HG03196 (cell line): ENCODE measurements around the gene RHOB.
"Not testable (repeated sequence)": the region's sequence is repeated elsewhere in the genome, so short reads cannot be mapped to it uniquely, and the experiment has no call there.

ENCODE experiments used
- ATAC-seq: cut with Tn5 transposase; IDR thresholded peaks from one replicate; pipeline ENCODE4 v1.9.1; 2021; ENCODE audit not compliant: unreplicated experiment

The RHOB gene

GRCh38 chr2:20451761-20452499 is 5.1 kb downstream of the RHOB start:
- ATAC-seq = no peak

GRCh38 chr2:20452551-20452950 is 5.7 kb downstream of the RHOB start:
- ATAC-seq = no peak

DNA sequence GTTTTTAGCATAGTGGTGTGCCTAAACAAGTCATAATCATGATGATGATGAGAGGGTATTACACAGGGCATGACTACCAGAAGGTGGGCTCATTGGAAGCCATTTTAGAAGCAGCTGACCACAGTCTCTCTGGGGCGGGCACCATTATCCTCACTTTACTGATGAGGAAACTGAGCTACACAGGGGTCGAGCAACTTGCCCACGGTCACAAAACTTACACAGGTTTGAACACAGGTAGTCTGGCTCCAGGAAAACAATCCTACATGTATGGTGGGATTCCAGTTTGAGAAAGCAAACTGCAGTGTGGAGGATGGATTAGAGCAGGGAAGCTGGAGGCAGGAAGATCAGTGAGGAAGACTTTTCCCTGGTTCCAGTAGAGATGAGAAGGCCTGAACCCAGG is 6.2 kb downstream of the RHOB start:
- no peak for ATAC-seq

DNA sequence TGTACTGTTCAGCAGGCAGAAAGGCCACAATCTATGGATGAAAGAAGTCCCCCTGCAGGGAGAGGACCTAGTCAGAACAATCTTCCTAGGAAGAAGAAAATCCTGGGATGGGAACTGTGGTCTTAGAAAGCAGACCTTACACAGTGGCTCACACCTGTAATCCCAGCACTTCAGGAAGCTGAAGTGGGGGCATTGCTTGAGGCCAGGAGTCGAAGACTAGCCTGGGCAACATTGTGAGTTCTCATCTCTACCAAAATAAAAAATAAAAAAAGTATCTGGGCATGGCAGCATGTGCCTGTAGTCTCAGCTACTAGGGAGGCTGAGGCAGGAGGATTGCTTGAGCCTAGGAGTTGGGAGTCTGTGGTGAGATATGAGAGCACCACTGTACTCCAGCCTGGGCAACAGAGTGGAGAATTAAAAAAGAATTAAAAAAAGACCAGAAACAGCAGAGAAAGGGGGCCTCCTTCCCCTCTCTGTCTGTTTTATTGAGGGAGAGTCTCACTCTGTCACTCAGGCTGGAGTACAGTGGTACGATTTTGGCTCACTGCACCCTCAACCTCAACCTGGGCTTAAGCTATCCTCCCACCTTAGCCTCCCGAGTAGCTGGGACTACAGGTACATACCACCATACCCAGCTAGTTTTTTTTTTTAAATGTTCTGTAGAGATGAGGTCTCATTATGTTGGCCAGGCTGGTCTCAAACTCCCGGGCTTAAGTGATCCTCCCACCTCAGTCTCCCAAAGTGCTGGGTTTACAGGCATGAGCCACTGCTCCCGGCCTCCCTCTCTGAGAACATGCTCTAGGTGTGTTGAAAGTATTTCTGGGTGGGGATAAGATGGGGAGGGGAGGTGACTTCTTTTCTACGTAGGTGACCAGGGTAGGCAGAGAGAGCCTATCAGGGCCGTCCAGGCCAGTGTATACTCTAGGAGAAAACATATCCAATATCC is 7.4 kb downstream of the RHOB start:
- no peak for ATAC-seq

DNA sequence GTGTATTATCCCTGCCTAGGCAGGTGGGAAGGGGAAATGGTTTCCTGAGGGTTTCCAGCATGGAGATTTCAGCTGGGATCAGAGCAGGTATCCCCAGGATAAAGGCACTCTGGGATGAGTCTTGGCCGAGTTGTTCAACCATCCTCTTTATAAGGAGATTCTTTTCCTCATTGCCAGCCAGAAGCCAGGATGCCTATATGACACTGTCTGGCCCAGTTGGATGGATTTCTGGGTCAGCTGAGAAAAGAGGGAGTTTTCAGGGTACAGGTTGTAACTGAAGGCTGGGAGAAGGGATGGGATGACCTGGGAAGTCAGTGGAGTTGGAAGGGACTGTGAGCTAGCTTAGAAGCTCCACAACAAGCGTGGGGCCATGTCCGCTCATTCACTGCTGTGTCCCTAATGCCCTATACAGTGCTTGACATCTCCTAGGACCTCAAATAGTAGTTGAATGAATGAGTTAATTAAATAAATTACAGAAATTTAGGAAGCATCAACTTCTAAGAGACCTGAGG is 8.3 kb downstream of the RHOB start:
- ATAC-seq = no peak

GRCh38 chr2:20456116-20456571 is 9.3 kb downstream of the RHOB start:
- ATAC-seq = no peak

DNA sequence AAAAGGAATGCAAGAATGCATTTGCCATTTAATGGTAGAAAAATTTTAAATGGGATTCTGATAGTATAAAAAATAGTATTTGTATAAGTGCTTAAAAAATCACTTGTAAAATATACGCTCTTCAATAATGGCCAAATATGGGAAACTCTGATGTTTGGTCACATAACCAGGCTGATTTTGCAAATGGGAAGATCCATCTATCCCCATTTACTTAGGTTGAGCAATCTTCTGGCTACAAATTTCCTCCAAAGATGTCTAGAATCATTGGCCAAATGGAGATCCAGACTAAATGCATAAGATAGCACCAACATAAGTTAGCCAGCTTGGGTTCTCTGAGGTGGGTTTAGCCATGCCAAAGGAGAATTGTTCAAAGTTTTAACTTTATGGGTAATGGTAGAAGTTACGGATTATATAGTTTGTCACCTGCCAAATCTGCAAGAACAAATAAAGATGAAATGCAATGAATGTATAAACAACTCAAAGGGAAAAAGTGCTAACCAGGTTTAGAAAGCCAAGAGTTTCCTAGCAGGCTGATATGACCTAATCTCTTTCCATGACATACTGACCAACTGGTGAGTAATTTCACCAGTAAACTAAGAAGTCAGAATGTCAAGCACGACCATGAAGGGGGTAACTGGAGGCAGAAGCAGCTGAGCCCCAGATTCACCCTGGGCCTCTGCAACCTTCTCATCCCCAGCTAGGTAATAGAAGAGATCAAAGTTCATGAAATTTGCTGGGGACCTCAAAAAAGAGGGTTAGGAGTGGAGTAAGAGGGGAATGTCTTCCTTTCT is 10.0 kb downstream of the RHOB start:
- no peak for ATAC-seq

- no peak for ATAC-seq
These were observed 11.1 kb downstream of the RHOB start for GRCh38 chr2:20457661-20458630.

DNA sequence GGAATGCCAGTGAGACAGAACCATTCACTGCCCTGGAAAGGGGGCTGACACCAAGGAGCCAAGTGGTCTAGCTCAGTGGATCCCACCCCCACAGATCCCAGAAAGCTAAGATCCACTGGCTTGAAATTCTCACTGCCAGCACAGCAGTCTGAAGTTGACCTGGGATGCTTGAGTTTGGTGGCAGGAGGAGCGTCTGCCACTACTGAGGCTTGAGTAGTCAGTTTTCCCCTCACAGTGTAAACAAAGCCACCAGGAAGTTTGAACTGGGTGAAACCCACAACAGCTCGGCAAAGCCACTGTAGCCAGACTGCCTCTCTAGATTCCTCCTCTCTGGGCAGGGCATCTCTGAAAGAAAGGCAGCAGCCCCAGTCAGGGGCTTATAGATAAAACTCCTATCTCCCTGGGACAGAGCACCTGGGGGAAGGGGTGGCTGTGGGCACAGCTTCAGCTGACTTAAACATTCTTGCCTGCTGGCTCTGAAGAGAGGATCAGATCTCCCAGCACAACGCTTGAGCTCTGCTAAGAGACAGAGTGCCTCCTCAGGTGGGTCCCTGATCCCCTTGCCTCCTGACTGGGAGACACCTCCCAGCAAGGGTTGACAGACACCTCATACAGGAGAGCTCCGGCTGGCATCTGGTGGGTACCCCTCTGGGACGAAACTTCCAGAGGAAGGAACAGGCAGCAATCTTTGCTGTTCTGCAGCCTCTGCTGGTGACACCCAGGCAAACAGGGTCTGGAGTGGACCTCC is 12.0 kb downstream of the RHOB start:
- not testable (repeated sequence) for ATAC-seq

- ATAC-seq = no peak
These were observed 19.0 kb downstream of the RHOB start for GRCh38 chr2:20465716-20466394.

DNA sequence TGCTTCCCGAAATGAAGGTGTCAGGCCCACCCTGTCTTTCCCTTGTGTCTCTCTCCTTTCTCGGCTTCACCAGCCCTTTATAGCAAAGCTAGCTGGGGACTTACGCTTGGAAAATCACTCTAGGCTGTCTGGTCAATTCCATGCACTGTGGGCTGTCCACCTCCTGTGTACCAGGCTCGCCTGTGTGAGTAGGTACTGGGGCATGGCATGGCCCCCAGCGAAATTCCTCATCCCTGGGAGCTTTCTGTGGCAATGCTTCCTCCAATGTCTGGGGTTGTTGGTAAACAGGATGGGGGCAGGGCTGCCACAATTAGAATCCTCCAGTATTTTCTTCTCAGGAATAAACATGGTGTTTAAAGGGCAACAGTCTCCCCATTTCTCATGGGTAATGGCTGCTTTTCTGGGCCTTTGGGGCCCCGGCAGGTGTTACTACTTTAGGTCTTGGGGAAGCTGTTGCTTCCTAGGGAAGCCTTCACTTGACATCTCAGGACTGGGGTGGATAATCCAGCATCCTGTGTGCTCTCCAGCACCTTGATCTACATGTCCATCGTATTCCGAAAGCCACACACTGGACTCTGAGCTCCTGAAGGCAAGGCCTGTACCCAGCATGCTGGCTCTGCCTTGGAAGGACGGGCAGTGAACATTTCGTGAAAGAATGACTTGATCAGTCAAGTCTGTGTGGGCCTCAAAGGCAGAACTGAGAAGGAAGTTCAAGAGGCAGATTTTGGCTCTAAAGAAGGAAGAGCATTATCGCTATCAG is 21.1 kb downstream of the RHOB start:
- ATAC-seq = no peak

DNA sequence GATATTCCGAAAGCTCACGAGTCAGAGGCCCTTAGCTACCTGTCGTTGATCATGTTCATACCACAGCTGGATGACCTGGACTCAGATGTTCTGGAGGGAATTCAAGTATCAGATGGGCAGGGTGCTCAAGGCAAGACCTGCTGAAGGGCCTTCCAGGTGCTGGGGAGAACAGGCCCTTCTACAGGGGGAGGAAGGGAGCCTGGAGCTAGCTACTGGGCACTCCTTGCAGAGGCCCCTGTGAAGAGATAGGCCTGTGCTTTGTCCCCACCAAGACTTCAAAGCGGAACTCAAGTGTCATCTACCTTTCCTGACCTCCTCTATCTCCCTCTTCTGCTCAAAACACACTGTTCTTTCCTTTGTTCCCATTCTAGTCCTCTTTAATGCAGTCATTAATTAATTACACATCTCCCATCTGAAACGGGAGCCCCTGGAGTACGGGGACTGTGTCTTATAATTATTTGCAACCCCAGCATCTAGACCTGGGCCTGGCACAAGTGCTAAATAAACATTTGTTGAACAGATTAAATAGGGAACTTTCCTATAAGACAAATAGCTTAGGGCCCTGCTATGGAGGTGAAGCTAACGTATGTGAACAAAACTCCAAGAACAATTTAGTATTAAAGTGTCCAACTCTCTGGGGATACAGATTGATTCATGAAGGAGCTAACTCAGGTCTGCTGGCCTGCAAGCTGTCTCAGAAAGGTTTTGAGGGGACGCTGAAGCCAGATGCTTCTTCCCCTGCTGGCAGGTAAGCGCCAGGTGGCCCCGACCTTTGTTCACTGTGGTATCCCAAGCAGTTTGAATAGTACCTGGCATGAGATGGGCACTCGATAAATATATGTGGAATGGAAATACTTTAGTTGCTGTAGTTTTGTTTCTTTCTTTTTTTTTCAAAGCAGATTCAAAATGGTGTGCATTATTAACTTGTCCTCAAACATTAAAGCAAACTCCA is 22.0 kb downstream of the RHOB start:
- no peak for ATAC-seq

- no peak for ATAC-seq
These were observed 22.7 kb downstream of the RHOB start for GRCh38 chr2:20469595-20469994.

DNA sequence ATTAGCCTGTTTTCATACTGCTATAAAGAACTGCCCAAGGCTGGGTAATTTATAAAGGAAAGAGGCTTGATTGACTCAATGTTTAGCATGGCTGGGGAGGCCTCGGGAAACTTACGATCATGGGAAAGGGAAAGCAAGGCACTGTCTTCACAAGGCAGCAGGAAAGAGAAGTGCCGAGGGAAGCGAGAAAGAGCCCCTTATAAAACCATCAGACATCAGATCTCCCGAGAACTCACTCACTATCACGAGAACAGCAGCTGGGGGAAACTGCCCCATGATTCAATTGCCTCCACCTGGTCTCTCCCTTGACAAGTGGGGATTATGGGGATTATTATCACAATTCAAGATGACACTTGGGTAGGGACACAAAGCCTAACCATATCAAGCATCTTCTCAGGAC is 23.3 kb downstream of the RHOB start:
- no peak for ATAC-seq

DNA sequence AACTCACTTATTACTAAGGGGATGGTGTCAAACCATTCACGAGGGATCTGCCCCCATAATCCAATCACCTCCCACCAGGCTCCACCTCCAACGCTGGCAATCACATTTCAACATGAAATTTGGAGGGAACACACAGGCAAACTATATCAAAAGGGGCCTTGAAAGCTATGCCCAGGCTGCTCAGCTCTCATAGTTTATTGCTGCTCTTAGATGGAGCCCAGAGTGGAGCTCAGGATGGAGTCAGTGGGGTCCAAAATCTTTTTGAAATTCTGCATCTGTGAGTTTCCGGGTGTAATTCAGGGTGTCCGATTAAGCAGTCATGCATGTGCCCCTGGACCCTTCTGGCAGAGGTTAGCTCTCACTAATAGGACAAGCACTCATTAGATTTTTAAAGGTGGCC is 24.3 kb downstream of the RHOB start:
- no peak for ATAC-seq

DNA sequence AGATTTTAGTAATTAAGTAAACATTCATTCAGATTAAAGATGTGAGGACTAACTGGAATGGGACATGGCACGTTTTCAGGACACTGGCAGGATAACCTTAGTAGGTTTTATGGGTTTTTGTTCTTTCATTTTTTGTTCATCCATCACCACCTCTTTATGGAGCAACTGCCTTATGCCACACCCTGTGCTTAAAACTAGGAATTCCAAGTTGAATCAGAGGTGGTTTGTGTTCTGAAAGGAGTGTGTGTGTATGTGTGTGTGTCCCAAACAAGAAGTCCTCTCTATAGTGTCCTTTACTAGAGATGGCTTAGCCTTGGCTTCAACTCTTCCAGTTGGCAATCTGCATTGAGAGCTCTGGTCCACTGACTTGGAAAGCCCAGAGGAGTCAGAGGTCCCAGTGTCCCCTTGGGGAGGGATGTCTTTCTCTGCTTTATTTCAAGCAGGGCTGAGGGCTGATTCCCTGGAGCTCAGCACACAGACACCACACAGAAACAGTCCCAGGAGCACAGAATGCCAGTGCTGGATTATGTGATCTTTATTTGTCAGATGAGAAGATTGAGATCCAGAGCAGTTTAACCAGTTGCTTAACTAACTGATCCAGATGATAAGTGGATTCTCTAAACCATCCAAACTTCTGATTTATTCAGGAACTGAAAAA is 25.2 kb downstream of the RHOB start:
- ATAC-seq = no peak
